A673 (cell line): Measurements from ENCODE around the gene TEN1. TPM values are rescaled to one million over a fixed set of nuclear protein-coding genes. Genes with fewer than 3 reads are reported as not detected.

Source experiments
- BruUV-seq: library from RNA; stranded (reverse); fragments of 400-500 nt; replicated peaks from 2 replicates; lab custom pipeline; 2021; lab: Mats Ljungman, UMichigan
- CTCF ChIA-PET: fragments of 300-600 bp; sonication (Branson Sonifier 250); formaldehyde crosslinking; loops from one replicate; lab custom pipeline; 2022; ENCODE audit warnings: antibody characterized with exemption; lab: Charles Lee
- POLR2A ChIA-PET: fragments of 300-600 bp; sonication (Branson Sonifier 250); formaldehyde crosslinking; loops from one replicate; lab custom pipeline; 2022; ENCODE audit warnings: antibody characterized with exemption; ENCODE audit not compliant: low non-redundant PET; lab: Charles Lee
- DNase-seq: peaks from one replicate; pipeline ENCODE4 v3.0.0-alpha.2; 2015; ENCODE audit warnings: low spot score
- H3K27ac ChIP-seq: fragments of 200-600 bp; sonication (generic); 2 replicates; pipeline ENCODE4 v1.5.1; 2016; ENCODE audit warnings: mixed run types, low read depth, mild to moderate bottlenecking, mixed read lengths, antibody characterized with exemption, low read length; ENCODE audit not compliant: poor library complexity, severe bottlenecking
- H3K27me3 ChIP-seq: fragments of 200-600 bp; sonication (generic); replicated peaks from 2 replicates; pipeline ENCODE4 v1.6.1; 2017; ENCODE audit warnings: mixed run types, low read depth, mild to moderate bottlenecking, mixed read lengths, antibody characterized with exemption, low read length; ENCODE audit not compliant: insufficient read depth, poor library complexity
- H3K36me3 ChIP-seq: fragments of 200-600 bp; sonication (generic); 2 replicates; pipeline ENCODE4 v1.6.1; 2016; ENCODE audit warnings: mixed run types, mild to moderate bottlenecking, mixed read lengths, antibody characterized with exemption, low read length; ENCODE audit not compliant: insufficient read depth, poor library complexity, severe bottlenecking
- H3K4me1 ChIP-seq: fragments of 200-600 bp; sonication (generic); 2 replicates; pipeline ENCODE4 v1.6.1; 2017; ENCODE audit warnings: mixed run types, mild to moderate bottlenecking, mixed read lengths, antibody characterized with exemption, low read length; ENCODE audit not compliant: insufficient read depth, poor library complexity, severe bottlenecking
- H3K4me3 ChIP-seq: fragments of 200-600 bp; sonication (generic); 2 replicates; pipeline ENCODE4 v1.5.1; 2016; ENCODE audit warnings: low read depth, mixed run types, mild to moderate bottlenecking, mixed read lengths, low read length; ENCODE audit not compliant: poor library complexity, severe bottlenecking
- H3K9me3 ChIP-seq: fragments of 200-600 bp; sonication (generic); 2 replicates; pipeline ENCODE4 v1.6.1; 2016; ENCODE audit warnings: mixed run types, low read depth, mild to moderate bottlenecking, mixed read lengths, antibody characterized with exemption, low read length; ENCODE audit not compliant: poor library complexity, severe bottlenecking
- EZH2 ChIP-seq: fragments of 200-600 bp; sonication (generic); IDR thresholded peaks from 2 replicates; pipeline ENCODE4 v1.6.1; 2017; ENCODE audit warnings: borderline replicate concordance, low read depth, mild to moderate bottlenecking, mixed read lengths, antibody characterized with exemption, low read length; ENCODE audit not compliant: poor library complexity, severe bottlenecking
- intact Hi-C: fragments of 100-400 bp; cut with micrococcal nuclease; formaldehyde crosslinking; loops from one replicate; pipeline ENCODE4 v1.10.0; 2022; ENCODE audit not compliant: unreplicated experiment
- total RNA-seq: library from RNA; stranded (reverse); gene quantifications from 2 replicates; pipeline ENCODE4 v1.2.3, GENCODE V29; 2021
- TF ChIP-seq, protein P1 (sequence below): fragments of 300-800, 200-600 bp; sonication (generic); conservative IDR thresholded peaks from 2 replicates; pipeline ENCODE4 v1.5.1; 2017; ENCODE audit warnings: low read depth, mild to moderate bottlenecking, antibody characterized with exemption, low read length, moderate library complexity, mixed read lengths

The TEN1 gene
- total RNA-seq, 1 experiment from 2014 or later: 16.2 TPM

DNA sequence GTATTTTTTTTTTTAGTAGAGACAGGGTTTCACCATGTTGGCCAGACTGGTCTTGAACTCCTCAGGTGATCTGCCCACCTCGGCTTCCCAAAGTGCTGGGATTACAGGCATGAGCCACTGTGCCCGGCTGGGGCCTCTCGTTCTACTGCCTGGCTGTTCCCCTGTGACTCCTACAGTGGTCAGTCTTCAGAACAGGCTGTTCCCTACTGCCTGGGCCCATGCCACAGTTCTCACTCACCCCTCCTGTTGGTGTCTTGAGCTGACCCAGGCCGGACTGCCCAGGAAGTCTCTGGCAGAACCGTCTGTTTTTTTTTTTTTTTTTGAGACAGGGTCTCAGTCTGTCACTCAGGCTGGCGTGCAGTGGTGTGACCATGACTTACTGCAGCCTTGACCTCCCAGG, 24.9 kb downstream of the TEN1 start:
- Histone ChIP-seq H3K27me3 (no peaks in the 10 kb centered on the region), H3K4me3 (no peak overlapping the region), H3K27ac (no peak overlapping the region), H3K36me3 (peaks cover 7% of the 10 kb centered on the region), H3K4me1 (no peaks in the 10 kb centered on the region), H3K9me3 (no peaks in the 10 kb centered on the region)
- CTCF ChIA-PET: no interaction called here
- TF ChIP-seq, protein P1, sequence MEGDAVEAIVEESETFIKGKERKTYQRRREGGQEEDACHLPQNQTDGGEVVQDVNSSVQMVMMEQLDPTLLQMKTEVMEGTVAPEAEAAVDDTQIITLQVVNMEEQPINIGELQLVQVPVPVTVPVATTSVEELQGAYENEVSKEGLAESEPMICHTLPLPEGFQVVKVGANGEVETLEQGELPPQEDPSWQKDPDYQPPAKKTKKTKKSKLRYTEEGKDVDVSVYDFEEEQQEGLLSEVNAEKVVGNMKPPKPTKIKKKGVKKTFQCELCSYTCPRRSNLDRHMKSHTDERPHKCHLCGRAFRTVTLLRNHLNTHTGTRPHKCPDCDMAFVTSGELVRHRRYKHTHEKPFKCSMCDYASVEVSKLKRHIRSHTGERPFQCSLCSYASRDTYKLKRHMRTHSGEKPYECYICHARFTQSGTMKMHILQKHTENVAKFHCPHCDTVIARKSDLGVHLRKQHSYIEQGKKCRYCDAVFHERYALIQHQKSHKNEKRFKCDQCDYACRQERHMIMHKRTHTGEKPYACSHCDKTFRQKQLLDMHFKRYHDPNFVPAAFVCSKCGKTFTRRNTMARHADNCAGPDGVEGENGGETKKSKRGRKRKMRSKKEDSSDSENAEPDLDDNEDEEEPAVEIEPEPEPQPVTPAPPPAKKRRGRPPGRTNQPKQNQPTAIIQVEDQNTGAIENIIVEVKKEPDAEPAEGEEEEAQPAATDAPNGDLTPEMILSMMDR: no peak
- TF ChIP-seq EZH2: no peak
- POLR2A ChIA-PET: no interaction called here
- DNase-seq: no peak
- no TSS peak for BruUV-seq
- intact Hi-C loops: no loop called here

DNA sequence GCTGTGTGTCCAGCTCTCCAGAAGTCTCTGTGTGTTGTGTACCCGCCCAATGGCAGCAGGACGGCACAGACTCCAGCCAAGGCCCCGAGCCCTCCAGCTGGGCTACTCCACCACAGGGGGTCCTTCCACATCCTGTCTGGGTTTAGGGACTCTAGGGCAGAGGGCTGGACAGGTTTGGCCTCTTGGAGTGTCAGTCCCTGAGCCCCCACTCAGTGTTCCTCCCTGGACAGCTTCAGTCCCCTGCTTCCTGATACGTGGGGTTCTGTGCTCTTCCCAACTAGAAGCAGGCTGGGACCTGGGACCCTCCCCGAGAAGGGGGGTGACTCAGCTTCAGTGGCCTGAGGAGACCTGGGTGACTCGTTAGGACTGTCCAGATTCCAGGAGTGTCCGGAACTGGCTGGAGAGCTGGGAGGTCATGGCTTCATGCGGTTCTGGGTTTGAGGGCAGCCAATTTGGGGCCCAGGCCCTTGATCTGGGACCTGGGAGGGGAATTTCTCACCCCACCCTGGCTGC, 25.8 kb downstream of the TEN1 start:
- H3K27ac ChIP-seq: no peak overlapping the region
- TF ChIP-seq EZH2: no peak
- no peak for DNase-seq
- H3K36me3 ChIP-seq: peaks cover 7% of the 10 kb centered on the region
- no peak overlapping the region for H3K4me3 ChIP-seq
- CTCF ChIA-PET: interaction anchor here (0.9 to 1.2 kb wide), 3 partner anchors 8 to 15 kb away, joined by 3 to 9 read pairs (median 4); no protein-coding TSS in a partner anchor
- H3K27me3 ChIP-seq: no peaks in the 10 kb centered on the region
- H3K4me1 ChIP-seq: no peaks in the 10 kb centered on the region
- POLR2A ChIA-PET: no interaction called here
- no TSS peak for BruUV-seq
- intact Hi-C loops: loop anchor here (1.0 kb wide), 1 partner anchor 100 kb away; no protein-coding TSS in a partner anchor
- no peaks in the 10 kb centered on the region for H3K9me3 ChIP-seq

DNA sequence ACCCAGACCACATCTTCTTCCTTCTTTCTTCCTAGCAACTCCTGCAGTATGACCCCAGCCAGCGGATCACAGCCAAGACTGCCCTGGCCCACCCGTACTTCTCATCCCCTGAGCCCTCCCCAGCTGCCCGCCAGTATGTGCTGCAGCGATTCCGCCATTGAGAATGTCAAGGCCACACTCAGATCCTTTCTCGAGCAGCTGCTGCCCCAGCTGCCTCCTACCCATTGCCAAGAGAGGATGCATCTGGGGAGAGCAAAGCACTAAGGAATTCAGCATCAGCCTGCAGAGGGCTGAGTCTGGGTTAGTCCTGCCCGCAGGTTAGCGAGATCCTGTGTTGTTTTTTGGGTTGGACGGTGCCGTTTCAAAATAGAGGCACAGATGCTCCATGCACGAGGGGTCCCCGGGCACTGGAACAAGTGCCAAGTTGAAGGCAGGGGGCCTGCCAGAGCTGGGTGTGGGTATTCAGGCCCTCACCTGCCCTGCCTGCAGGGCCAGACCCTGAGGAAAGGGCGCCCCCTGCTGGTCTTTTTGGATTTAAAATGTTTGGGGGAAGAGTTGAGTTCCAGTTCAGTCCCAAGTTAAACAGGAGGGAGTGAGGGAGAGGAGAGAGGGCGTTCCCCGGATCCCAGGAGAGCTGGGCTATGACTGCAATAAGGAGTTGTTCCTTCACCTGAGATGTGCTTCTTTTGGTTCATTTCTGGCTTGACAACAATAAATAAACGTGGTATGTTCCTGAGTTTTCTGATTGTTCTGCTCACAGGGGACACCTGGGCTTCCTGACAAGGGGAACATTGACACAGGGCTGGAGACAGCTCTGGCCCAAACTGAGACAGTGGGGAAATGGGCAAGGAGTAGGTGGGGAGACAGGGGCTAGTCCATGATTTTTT, 26.5 kb downstream of the TEN1 start:
- no peaks in the 10 kb centered on the region for H3K27me3 ChIP-seq
- intact Hi-C loops: loop anchor here (1.0 kb wide), 1 partner anchor 100 kb away; no protein-coding TSS in a partner anchor
- peak; percentile 79 for DNase-seq
- CTCF ChIA-PET: interaction anchor here (0.6 to 1.2 kb wide), 6 partner anchors 8 to 117 kb away, joined by 3 to 13 read pairs (median 6); no protein-coding TSS in a partner anchor
- H3K27ac ChIP-seq: no peak overlapping the region
- H3K36me3 ChIP-seq: peaks cover 7% of the 10 kb centered on the region
- POLR2A ChIA-PET: no interaction called here
- no TSS peak for BruUV-seq
- no peaks in the 10 kb centered on the region for H3K9me3 ChIP-seq
- H3K4me1 ChIP-seq: no peaks in the 10 kb centered on the region
- TF ChIP-seq, protein P1: peak; percentile 82
- no peak for TF ChIP-seq EZH2
- H3K4me3 ChIP-seq: no peak overlapping the region
